ENCODE data around the gene PITPNC1.

- TF ChIP-seq POLR2A (IDR thresholded peaks at IDR 0.05) (no peak), CTCF (IDR thresholded peaks at IDR 0.05) (no peak)
These were observed 259.9 kb downstream of the PITPNC1 start for GRCh38 chr17:67636834-67637520.

Data from Peyer's patch (tissue), 4 donors.